ENCODE data around the gene SPRED2. TPM values are rescaled to one million over a fixed set of nuclear protein-coding genes. Genes with fewer than 3 reads are reported as not detected.

SPRED2 gene
- total RNA-seq, 1 donor from 2014 or later, result 54.5 TPM

DNA sequence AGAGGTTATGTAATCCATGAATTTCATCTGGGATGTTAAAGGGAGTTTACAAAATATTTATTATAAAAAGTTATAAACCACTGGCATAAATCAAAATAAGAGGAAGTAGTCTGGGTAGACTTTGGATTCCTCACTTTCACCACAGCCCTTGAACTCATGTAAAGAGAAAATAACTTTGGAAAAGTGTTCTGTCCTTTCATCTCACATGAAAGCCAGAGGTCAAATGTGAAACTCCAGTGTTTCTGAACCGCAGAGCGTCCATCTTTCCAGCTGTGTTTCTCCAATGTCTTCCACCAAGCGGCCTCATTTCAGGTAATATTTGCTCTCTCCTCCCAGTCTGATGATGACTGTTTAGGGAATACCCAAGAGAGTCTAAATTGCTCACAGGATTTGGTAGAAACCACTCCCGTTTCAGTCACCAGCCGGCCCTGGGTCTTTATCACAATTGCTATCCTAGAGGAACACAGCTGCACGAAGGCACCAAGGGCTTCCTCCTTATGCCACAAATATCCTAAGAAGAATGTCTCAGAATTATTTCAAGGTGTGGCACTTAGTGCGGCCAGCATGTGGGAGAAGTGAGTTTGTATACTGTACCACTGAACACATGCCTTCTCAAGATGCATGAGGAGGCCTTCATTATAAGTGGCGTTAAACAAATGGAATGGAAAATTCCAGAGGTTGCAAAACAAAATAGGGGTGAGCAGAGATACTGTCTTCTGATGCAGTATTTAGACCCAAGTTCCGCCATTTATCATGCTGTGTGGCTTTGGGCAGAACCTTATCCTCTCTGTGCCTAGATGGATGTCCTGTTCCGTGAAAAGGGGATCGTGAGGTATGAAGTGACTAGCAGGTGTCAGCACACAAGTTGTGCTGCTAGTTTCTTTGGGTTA, 140.9 kb downstream of the SPRED2 start:
- H3K27ac Mint-ChIP-seq (ENCODE audit: unreplicated experiment), result no peak overlapping the region

DNA sequence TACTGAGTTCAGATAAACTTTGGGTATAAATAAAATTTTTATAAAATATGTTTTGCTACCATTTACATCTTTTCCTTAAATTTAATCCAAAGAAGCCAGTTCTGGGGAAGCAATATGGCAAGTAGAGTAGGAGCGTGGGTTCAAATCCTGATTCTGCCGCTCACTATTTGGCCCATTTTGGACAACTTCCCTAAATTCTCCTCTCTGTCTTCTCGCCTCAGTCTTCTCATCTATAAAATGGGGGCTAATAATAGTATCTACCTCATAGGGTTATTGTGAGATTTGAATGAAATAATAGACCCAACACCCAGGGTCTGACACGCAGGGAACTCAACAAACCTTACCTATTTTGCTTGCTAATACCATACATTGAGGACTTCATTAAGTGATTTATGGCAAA, 145.0 kb downstream of the SPRED2 start:
- no peak for TF ChIP-seq CTCF (IDR thresholded peaks at IDR 0.05; ENCODE audit: partially characterized antibody, unreplicated experiment)
- no peak for DNase-seq
- no peak overlapping the region for H3K27ac Mint-ChIP-seq (ENCODE audit: unreplicated experiment)
- peaks cover 2% of the 10 kb centered on the region for H3K9me3 Mint-ChIP-seq (ENCODE audit: unreplicated experiment)
- H3K36me3 Mint-ChIP-seq (ENCODE audit: unreplicated experiment), result no peaks in the 10 kb centered on the region
- no peak overlapping the region for H3K4me3 Mint-ChIP-seq (ENCODE audit: unreplicated experiment)
- no peaks in the 10 kb centered on the region for H3K27me3 Mint-ChIP-seq (ENCODE audit: unreplicated experiment)
- H3K4me1 Mint-ChIP-seq (ENCODE audit: low read depth, unreplicated experiment), result peaks cover 14% of the 10 kb centered on the region

More for the DNA sequence above, 140.9 kb downstream of the SPRED2 start:
- H3K4me3 Mint-ChIP-seq (ENCODE audit: unreplicated experiment), result no peak overlapping the region
- TF ChIP-seq CTCF (IDR thresholded peaks at IDR 0.05; ENCODE audit: partially characterized antibody, unreplicated experiment), result no peak
- peaks cover 4% of the 10 kb centered on the region for H3K9me3 Mint-ChIP-seq (ENCODE audit: unreplicated experiment)
- no peaks in the 10 kb centered on the region for H3K36me3 Mint-ChIP-seq (ENCODE audit: unreplicated experiment)
- DNase-seq, result no peak
- peaks cover 24% of the 10 kb centered on the region for H3K4me1 Mint-ChIP-seq (ENCODE audit: low read depth, unreplicated experiment)
- peaks cover 7% of the 10 kb centered on the region for H3K27me3 Mint-ChIP-seq (ENCODE audit: unreplicated experiment)

GRCh38 chr2:65282477-65283053, 149.8 kb downstream of the SPRED2 start:
- H3K27me3 Mint-ChIP-seq (ENCODE audit: unreplicated experiment), result no peaks in the 10 kb centered on the region
- TF ChIP-seq CTCF (IDR thresholded peaks at IDR 0.05; ENCODE audit: partially characterized antibody, unreplicated experiment), result no peak
- no peaks in the 10 kb centered on the region for H3K36me3 Mint-ChIP-seq (ENCODE audit: unreplicated experiment)
- H3K4me1 Mint-ChIP-seq (ENCODE audit: low read depth, unreplicated experiment), result peaks cover 8% of the 10 kb centered on the region
- DNase-seq, result no peak
- H3K27ac Mint-ChIP-seq (ENCODE audit: unreplicated experiment), result no peak overlapping the region
- no peak overlapping the region for H3K4me3 Mint-ChIP-seq (ENCODE audit: unreplicated experiment)
- peaks cover 6% of the 10 kb centered on the region for H3K9me3 Mint-ChIP-seq (ENCODE audit: unreplicated experiment)

DNA sequence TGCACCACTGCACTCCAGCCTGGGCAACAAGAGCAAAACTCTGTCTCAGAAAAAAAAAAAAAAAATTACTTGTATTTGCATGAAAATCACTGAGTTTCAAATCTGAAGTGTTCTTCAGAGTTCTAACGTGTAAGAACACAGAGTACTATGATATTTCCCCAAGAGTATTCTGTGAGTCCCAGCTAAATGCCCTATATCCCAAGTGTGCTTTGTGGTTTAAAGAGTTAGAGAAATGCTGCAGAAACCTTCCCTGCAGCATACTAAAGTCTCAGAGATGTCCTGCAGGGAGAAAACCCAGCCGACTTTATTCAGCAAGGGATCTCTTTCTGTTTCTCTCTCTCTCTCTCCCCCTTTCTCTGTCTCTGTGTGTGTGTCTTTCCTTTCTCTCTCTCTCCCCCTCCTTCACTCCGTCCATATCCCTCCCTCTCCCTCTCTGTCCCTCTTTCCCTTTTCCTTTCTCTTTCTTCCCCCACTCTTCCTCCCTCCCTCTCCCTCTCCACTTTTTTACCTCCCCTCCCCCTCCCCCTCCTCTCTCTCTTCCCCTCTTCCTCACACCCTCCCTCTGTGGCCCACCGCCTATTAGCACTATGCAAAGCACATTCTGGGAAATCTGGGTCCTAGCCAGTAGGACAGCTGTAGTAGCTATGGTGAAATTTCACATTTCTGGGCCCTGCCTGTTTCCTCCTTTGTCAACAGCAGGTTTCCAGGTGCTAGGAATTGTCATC, 150.6 kb downstream of the SPRED2 start:
- peaks cover 10% of the 10 kb centered on the region for H3K4me1 Mint-ChIP-seq (ENCODE audit: low read depth, unreplicated experiment)
- H3K27me3 Mint-ChIP-seq (ENCODE audit: unreplicated experiment), result no peaks in the 10 kb centered on the region
- no peak for DNase-seq
- peaks cover 6% of the 10 kb centered on the region for H3K9me3 Mint-ChIP-seq (ENCODE audit: unreplicated experiment)
- H3K4me3 Mint-ChIP-seq (ENCODE audit: unreplicated experiment), result no peak overlapping the region
- TF ChIP-seq CTCF (IDR thresholded peaks at IDR 0.05; ENCODE audit: partially characterized antibody, unreplicated experiment), result no peak
- H3K27ac Mint-ChIP-seq (ENCODE audit: unreplicated experiment), result no peak overlapping the region
- no peaks in the 10 kb centered on the region for H3K36me3 Mint-ChIP-seq (ENCODE audit: unreplicated experiment)

All from glutamatergic neuron (in vitro differentiated cells).